Activated CD4-positive, CD25-positive, alpha-beta regulatory T cell treated with anti-CD3 and anti-CD28 coated beads, Interleukin-2, amount 50 U/mL, for 72 hours (primary cell): ENCODE results near the gene FCAMR.
A peak's percentile ranks its signal among the peaks of the same experiment; 100 is the strongest.

Experiments
- DNase-seq: peaks from one replicate; pipeline ENCODE4 v3.0.0; 2021

FCAMR gene

GRCh38 chr1:206955476-206956451, 14.5 kb downstream of the FCAMR start:
- no peak for DNase-seq

GRCh38 chr1:206954459-206955342, 15.6 kb downstream of the FCAMR start:
- DNase-seq, result no peak

- DNase-seq, result no peak
These were observed 16.6 kb downstream of the FCAMR start for GRCh38 chr1:206953626-206954025.

- no peak for DNase-seq
These were observed 17.1 kb downstream of the FCAMR start for GRCh38 chr1:206953126-206953525.

- DNase-seq, result no peak
These were observed 18.1 kb downstream of the FCAMR start for GRCh38 chr1:206952171-206952570.

- DNase-seq, result no peak
These were observed 18.8 kb downstream of the FCAMR start for GRCh38 chr1:206951318-206952100.

- no peak for DNase-seq
These were observed 20.6 kb downstream of the FCAMR start for GRCh38 chr1:206949641-206950040.

GRCh38 chr1:206949208-206949607, 21.1 kb downstream of the FCAMR start:
- no peak for DNase-seq

GRCh38 chr1:206947255-206947654, 23.0 kb downstream of the FCAMR start:
- no peak for DNase-seq

GRCh38 chr1:206946261-206946660, 24.0 kb downstream of the FCAMR start, which contains the start of gene PIGR:
Gene PIGR (minus strand): TSS chr1:206946466. CDS start chr1:206940531, 5,935 bp downstream.
- no peak for DNase-seq

GRCh38 chr1:206945779-206946178, 24.5 kb downstream of the FCAMR start:
- DNase-seq, result no peak

- no peak for DNase-seq
These were observed 25.6 kb downstream of the FCAMR start for GRCh38 chr1:206944703-206945102.

GRCh38 chr1:206941766-206942418, 28.4 kb downstream of the FCAMR start:
- DNase-seq, result no peak

- DNase-seq, result no peak
These were observed 29.7 kb downstream of the FCAMR start for GRCh38 chr1:206940588-206940936.

- no peak for DNase-seq
These were observed 30.2 kb downstream of the FCAMR start for GRCh38 chr1:206939841-206940587.

- no peak for DNase-seq
These were observed 31.1 kb downstream of the FCAMR start for GRCh38 chr1:206939131-206939530.

- DNase-seq, result no peak
These were observed 32.8 kb downstream of the FCAMR start for GRCh38 chr1:206937425-206937824.

- peak; percentile 48 for DNase-seq
These were observed 34.7 kb downstream of the FCAMR start for GRCh38 chr1:206935491-206936067.

- peak; percentile 74 for DNase-seq
These were observed 36.8 kb downstream of the FCAMR start for GRCh38 chr1:206933333-206933945.

- no peak for DNase-seq
These were observed 38.1 kb downstream of the FCAMR start for GRCh38 chr1:206932177-206932576.

GRCh38 chr1:206931709-206932108, 38.6 kb downstream of the FCAMR start:
- no peak for DNase-seq
